HepG2 (cell line): ENCODE data around the gene FZD7. TPM values are rescaled to one million over a fixed set of nuclear protein-coding genes. Genes with fewer than 3 reads are reported as not detected.

ENCODE experiments used
- ATAC-seq: fragments of 200-7000 bp; cut with Tn5 transposase; 3 replicates; pipeline ENCODE4 v1.9.1; 2020; ENCODE audit warnings: mild to moderate bottlenecking, moderate library complexity
- BruUV-seq: library from RNA; stranded (reverse); fragments of 400-500 nt; replicated peaks from 2 replicates; lab custom pipeline; 2021; lab: Mats Ljungman, UMichigan
- CTCF ChIA-PET: fragments of 300-600 bp; formaldehyde crosslinking; extraction: SDS; loops from one replicate; lab custom pipeline; 2021; ENCODE audit warnings: low total read pairs, inconsistent platforms, low intra/inter-chr PET ratio; lab: Yijun Ruan, JAX
- POLR2A ChIA-PET: fragments of 350-600 bp; sonication (Branson Sonifier 250); formaldehyde crosslinking; loops from one replicate; lab custom pipeline; 2020; ENCODE audit warnings: antibody characterized with exemption, inconsistent platforms; lab: Yijun Ruan, JAX
- DNase-seq: peaks from one replicate; pipeline ENCODE4 v3.0.0-alpha.2; 2015; ENCODE audit warnings: low spot score
- FAIRE-seq: peaks from 3 replicates; lab custom pipeline; 2011; peaks lifted over from hg19 to GRCh38; lab: Jason Lieb, UNC
- H2AFZ ChIP-seq: one replicate; pipeline ENCODE4 v1.6.1; 2011; ENCODE audit warnings: low read length, inconsistent platforms
- H3K27ac ChIP-seq: fragments of 300-600 bp; 3 replicates; pipeline ENCODE4 v1.8.0; 2011; ENCODE audit warnings: mixed run types, mild to moderate bottlenecking, mixed read lengths, low read length, inconsistent platforms; ENCODE audit not compliant: insufficient read depth; ENCODE audit errors: extremely low read length
- H3K27me3 ChIP-seq, 2 experiments: fragments of 200-600 bp in 1 of 2; 2 replicates in 1 of 2; 3 replicates in 1 of 2; pipeline versions ENCODE4 v1.6.0 to v1.8.0; 2011; ENCODE audit warnings: low read length in 2 of 2, mild to moderate bottlenecking in 2 of 2, moderate library complexity in 2 of 2, inconsistent platforms in 1 of 2; ENCODE audit not compliant: insufficient read depth in 2 of 2, control insufficient read depth in 1 of 2
- H3K36me3 ChIP-seq, 2 experiments: fragments of 200-600 bp in 1 of 2; replicated peaks in 1 of 2; 2 replicates in 1 of 2; 3 replicates in 1 of 2; pipeline versions ENCODE4 v1.5.1 to v1.8.0; 2011; ENCODE audit warnings: low read length in 2 of 2, inconsistent platforms in 1 of 2; ENCODE audit not compliant: insufficient read depth in 2 of 2, control insufficient read depth in 1 of 2
- H3K4me1 ChIP-seq: 2 replicates; pipeline ENCODE4 v1.5.1; 2012; ENCODE audit warnings: low read length, inconsistent platforms; ENCODE audit not compliant: insufficient read depth
- H3K4me2 ChIP-seq: 2 replicates; pipeline ENCODE4 v1.6.0; 2011; ENCODE audit warnings: low read depth, low read length, inconsistent platforms
- H3K4me3 ChIP-seq, 3 experiments: fragments of 200-600 bp in 1 of 3; sonication (generic), shearing (Covaris generic) in 1 of 3; replicated peaks in 1 of 3; 2 replicates each; pipeline ENCODE4 v1.5.1; 2011 to 2016; ENCODE audit warnings: low read length in 3 of 3, inconsistent platforms in 2 of 3, low read depth in 2 of 3, mild to moderate bottlenecking in 2 of 3, control low read depth in 1 of 3, mixed read lengths in 1 of 3; ENCODE audit not compliant: insufficient read depth in 1 of 3
- H3K79me2 ChIP-seq: one replicate; pipeline ENCODE4 v1.6.1; 2011; ENCODE audit warnings: low read length, inconsistent platforms; ENCODE audit not compliant: insufficient read depth
- H3K9ac ChIP-seq: 2 replicates; pipeline ENCODE4 v1.6.0; 2011; ENCODE audit warnings: mild to moderate bottlenecking, low read depth, low read length, inconsistent platforms; ENCODE audit not compliant: insufficient read depth
- H3K9me3 ChIP-seq: 2 replicates; pipeline ENCODE4 v1.5.1; 2012; ENCODE audit warnings: mild to moderate bottlenecking, low read length
- H4K20me1 ChIP-seq: 2 replicates; pipeline ENCODE4 v1.6.0; 2011; ENCODE audit warnings: inconsistent platforms, mild to moderate bottlenecking, low read length, moderate library complexity; ENCODE audit not compliant: insufficient read depth
- ARHGAP35 ChIP-seq: sonication (generic); formaldehyde crosslinking; IDR thresholded peaks from 2 replicates; pipeline ENCODE4 v1.9.0; 2022; ENCODE audit warnings: mild to moderate bottlenecking, inconsistent platforms, moderate library complexity, missing genetic modification reagents, borderline replicate concordance
- BRCA1 ChIP-seq: sonication (generic); formaldehyde crosslinking; IDR thresholded peaks from 2 replicates; pipeline ENCODE4 v1.4.0; 2020; ENCODE audit warnings: missing genetic modification reagents
- CBX1 ChIP-seq: IDR thresholded peaks from one replicate; pipeline ENCODE4 v1.6.1; 2016; ENCODE audit warnings: antibody characterized with exemption, low read depth
- KDM4B ChIP-seq: sonication (generic); formaldehyde crosslinking; IDR thresholded peaks from 2 replicates; pipeline ENCODE4 v1.4.0; 2020; ENCODE audit warnings: missing genetic modification reagents
- MYC ChIP-seq: sonication (generic); formaldehyde crosslinking; IDR thresholded peaks from 2 replicates; pipeline ENCODE4 v1.9.0; 2021; ENCODE audit warnings: missing genetic modification reagents, borderline replicate concordance
- NFE2 ChIP-seq: sonication (generic); formaldehyde crosslinking; IDR thresholded peaks from 2 replicates; pipeline ENCODE4 v1.4.0; 2020; ENCODE audit warnings: missing genetic modification reagents
- PLRG1 ChIP-seq: fragments of 450-650 bp; conservative IDR thresholded peaks from 2 replicates; pipeline ENCODE4 v1.6.1; 2016
- SETDB1 ChIP-seq: sonication (generic); formaldehyde crosslinking; IDR thresholded peaks from 2 replicates; pipeline ENCODE4 v1.5.1; 2020; ENCODE audit warnings: missing genetic modification reagents, mild to moderate bottlenecking, borderline replicate concordance
- SP5 ChIP-seq: IDR thresholded peaks from 2 replicates; pipeline ENCODE4 v1.6.1; 2016; ENCODE audit warnings: low read depth, borderline replicate concordance
- TARDBP ChIP-seq: sonication (generic); formaldehyde crosslinking; IDR thresholded peaks from 2 replicates; pipeline ENCODE4 v1.8.0; 2022; ENCODE audit warnings: mild to moderate bottlenecking, missing genetic modification reagents
- YEATS2 ChIP-seq: sonication (generic); formaldehyde crosslinking; IDR thresholded peaks from 2 replicates; pipeline ENCODE4 v1.4.0; 2020; ENCODE audit warnings: missing genetic modification reagents, borderline replicate concordance
- ZBTB14 ChIP-seq: sonication (generic); formaldehyde crosslinking; IDR thresholded peaks from 2 replicates; pipeline ENCODE4 v1.4.0; 2020; ENCODE audit warnings: missing genetic modification reagents
- ZNF121 ChIP-seq: sonication (generic); formaldehyde crosslinking; IDR thresholded peaks from 2 replicates; pipeline ENCODE4 v1.5.0; 2020; ENCODE audit warnings: mild to moderate bottlenecking, missing genetic modification reagents
- ZNF251 ChIP-seq: sonication (generic); formaldehyde crosslinking; IDR thresholded peaks from 2 replicates; pipeline ENCODE4 v1.9.0; 2021; ENCODE audit warnings: mild to moderate bottlenecking, missing genetic modification reagents
- ZNF276 ChIP-seq: sonication (generic); formaldehyde crosslinking; IDR thresholded peaks from 2 replicates; pipeline ENCODE4 v1.4.0; 2020; ENCODE audit warnings: mild to moderate bottlenecking, low read depth, missing genetic modification reagents
- ZNF383 ChIP-seq: sonication (generic); formaldehyde crosslinking; IDR thresholded peaks from 2 replicates; pipeline ENCODE4 v1.4.0; 2020; ENCODE audit warnings: missing genetic modification reagents, mild to moderate bottlenecking, borderline replicate concordance
- ZNF550 ChIP-seq: sonication (generic); formaldehyde crosslinking; IDR thresholded peaks from 2 replicates; pipeline ENCODE4 v1.4.0; 2020; ENCODE audit warnings: mild to moderate bottlenecking, missing genetic modification reagents, borderline replicate concordance
- ZNF709 ChIP-seq: sonication (generic); formaldehyde crosslinking; IDR thresholded peaks from 2 replicates; pipeline ENCODE4 v1.5.0; 2020; ENCODE audit warnings: mild to moderate bottlenecking, missing genetic modification reagents
- ZNF775 ChIP-seq: sonication (generic); formaldehyde crosslinking; IDR thresholded peaks from 2 replicates; pipeline ENCODE4 v1.4.0; 2020; ENCODE audit warnings: missing genetic modification reagents, mild to moderate bottlenecking, moderate library complexity, borderline replicate concordance
- ZNF777 ChIP-seq: sonication (generic); formaldehyde crosslinking; IDR thresholded peaks from 2 replicates; pipeline ENCODE4 v1.4.0; 2020; ENCODE audit warnings: missing genetic modification reagents
- ZNF83 ChIP-seq: sonication (generic); formaldehyde crosslinking; IDR thresholded peaks from 2 replicates; pipeline ENCODE4 v1.4.0; 2020; ENCODE audit warnings: missing genetic modification reagents, mild to moderate bottlenecking, borderline replicate concordance
- ZSCAN25 ChIP-seq: sonication (generic); formaldehyde crosslinking; IDR thresholded peaks from 2 replicates; pipeline ENCODE4 v1.8.0; 2022; ENCODE audit warnings: mild to moderate bottlenecking, missing genetic modification reagents
- ZSCAN30 ChIP-seq: sonication (generic); formaldehyde crosslinking; IDR thresholded peaks from 2 replicates; pipeline ENCODE4 v1.5.0; 2020; ENCODE audit warnings: mild to moderate bottlenecking, missing genetic modification reagents
- WGBS: methylation state at CpG from one replicate; pipeline ENCODE4 v1.1.6; 2017; ENCODE audit warnings: low lambda C conversion rate; 5-methylcytosine and 5-hydroxymethylcytosine counted together
- in situ Hi-C: cut with HindIII; loops from 2 replicates; pipeline ENCODE4 v1.10.0; 2017; ENCODE audit warnings: low pct_unique_long_range_greater_than_20kb; ENCODE audit not compliant: extremely low pct_ligation_motif_present
- intact Hi-C: fragments of 100-400 bp; cut with micrococcal nuclease; formaldehyde crosslinking; loops from one replicate; pipeline ENCODE4 v1.10.0; 2022; ENCODE audit not compliant: unreplicated experiment
- polyA plus RNA-seq, 8 experiments: library from polyadenylated mRNA; depleted of rRNA in 3 of 8; stranded (reverse) in 7 of 8; unstranded in 1 of 8; fragments of >200 nt; fragmentation: Illumina TruSeq in 4 of 8; extraction: Trizol in 4 of 8; gene quantifications; 2 replicates each; pipeline versions ENCODE4 v1.2.1 to v1.2.3, GENCODE V29; 2011 to 2016; ENCODE audit warnings: low read depth in 4 of 8, missing spikeins in 1 of 8, mixed read lengths in 1 of 8; ENCODE audit not compliant: insufficient read depth in 1 of 8
- total RNA-seq, 5 experiments: library from RNA; depleted of rRNA; stranded (reverse); fragments of >200 nt; fragmentation: Illumina TruSeq; extraction: Trizol; gene quantifications; 2 replicates each; pipeline ENCODE4 v1.2.3, GENCODE V29; 2016; ENCODE audit warnings: low read depth in 1 of 5

FZD7 gene
- total and polyA plus RNA-seq, 2 of the 13 experiments (the other 11 are each of a cell fraction or from before 2014, with no cell fraction given) = 0.13 to 0.38 TPM

DNA sequence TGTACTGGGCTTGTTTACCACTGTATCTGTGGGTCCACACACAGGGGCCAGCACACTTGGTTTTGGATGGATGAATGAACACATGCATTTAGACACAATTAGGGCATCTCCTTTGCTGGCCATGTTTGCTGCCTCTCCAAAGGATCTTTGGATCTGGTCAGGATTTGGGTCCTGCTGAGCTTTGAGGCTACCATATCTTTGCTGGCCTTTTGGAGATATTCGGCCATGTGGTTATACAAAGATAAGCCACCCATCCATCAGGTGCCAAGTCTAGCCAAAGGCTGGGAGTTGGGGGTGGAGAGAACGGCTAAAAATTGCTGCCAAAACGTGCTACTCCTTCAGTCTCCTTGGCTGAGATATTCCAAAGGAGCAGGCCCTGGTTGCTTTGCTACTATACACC lies 18.2 kb upstream of the FZD7 start (continued):
- TF ChIP-seq ZNF276 (CRISPR knock-in tag) (no peak), SP5 (CRISPR knock-in tag) (no peak), ZNF550 (CRISPR knock-in tag) (no peak), ZNF709 (no peak), BRCA1 (CRISPR knock-in tag) (no peak), PLRG1 (no peak), ZBTB14 (CRISPR knock-in tag) (no peak), ZNF83 (CRISPR knock-in tag) (no peak), ZNF383 (CRISPR knock-in tag) (no peak), ZSCAN25 (CRISPR knock-in tag) (no peak)

DNA sequence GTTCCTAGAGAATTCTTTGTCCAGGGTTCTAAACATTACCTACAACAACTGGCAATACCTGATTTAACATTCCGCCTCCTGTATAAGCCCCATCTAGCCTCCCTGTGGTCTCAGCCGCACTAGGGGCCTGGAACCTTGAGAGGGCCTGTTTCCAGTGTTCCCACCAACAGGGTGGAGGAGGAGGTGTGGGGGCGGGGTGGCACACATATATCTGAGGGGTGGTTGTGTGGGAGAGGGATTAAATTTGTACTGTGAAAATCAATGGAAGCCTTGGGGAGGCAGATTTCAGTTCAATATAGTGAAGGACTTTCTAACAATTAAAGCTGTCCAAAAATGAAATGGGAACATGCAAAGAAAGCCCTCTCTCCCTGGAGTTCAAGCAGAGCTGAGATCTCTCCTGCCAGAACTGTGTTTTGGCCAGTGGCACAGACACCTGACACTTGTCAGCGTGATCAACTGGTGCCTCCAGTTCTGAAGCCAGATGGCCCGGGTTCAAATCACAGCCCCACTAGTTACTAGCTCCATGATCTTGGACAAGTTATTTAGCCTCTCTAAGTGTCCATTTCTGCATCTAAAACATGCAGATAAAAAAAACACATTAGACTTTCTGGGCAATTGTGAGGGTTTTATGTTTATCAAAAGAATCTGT lies 17.0 kb upstream of the FZD7 start:
- FAIRE-seq = no peak

More for the DNA sequence above, 17.0 kb upstream of the FZD7 start:
- H3K4me2 ChIP-seq = no peak overlapping the region
- no peaks in the 10 kb centered on the region for H3K27me3 ChIP-seq
- H4K20me1 ChIP-seq = no peaks in the 10 kb centered on the region
- H3K27ac ChIP-seq = no peak overlapping the region
- H3K36me3 ChIP-seq = no peaks in the 10 kb centered on the region
- in situ Hi-C loops = no loop called here
- no peaks in the 10 kb centered on the region for H3K79me2 ChIP-seq
- ChIA-PET POLR2A (no interaction called here), CTCF (no interaction called here)
- WGBS = 44% methylated on average over 5 of the region's 5 CpGs
- H3K4me3 ChIP-seq = no peak overlapping the region
- intact Hi-C loops = no loop called here
- no peak overlapping the region for H2AFZ ChIP-seq
- DNase-seq (no peak), ATAC-seq (no peak)
- TF ChIP-seq ZNF709 (no peak), ZNF121 (no peak), ZNF251 (CRISPR knock-in tag) (no peak), SETDB1 (CRISPR knock-in tag) (no peak), TARDBP (CRISPR knock-in tag) (no peak), YEATS2 (CRISPR knock-in tag) (no peak), CBX1 (no peak), NFE2 (CRISPR knock-in tag) (no peak), ARHGAP35 (CRISPR knock-in tag) (no peak), ZNF777 (CRISPR knock-in tag) (no peak), MYC (CRISPR knock-in tag) (no peak), KDM4B (no peak), ZNF775 (no peak), ZSCAN30 (CRISPR knock-in tag) (no peak)
- no peaks in the 10 kb centered on the region for H3K9me3 ChIP-seq
- no TSS peak for BruUV-seq
- H3K9ac ChIP-seq = no peak overlapping the region
- no peaks in the 10 kb centered on the region for H3K4me1 ChIP-seq
